Ectodermal cell (in vitro differentiated cells): ENCODE data around the gene ARHGAP12.

ENCODE experiments used
- H3K27ac ChIP-seq: 2 replicates; pipeline ENCODE4 v1.7.0; 2013; ENCODE audit warnings: mild to moderate bottlenecking, low read depth, low read length; ENCODE audit not compliant: insufficient read depth, poor library complexity, severe bottlenecking
- H3K27me3 ChIP-seq: 2 replicates; pipeline ENCODE4 v1.7.0; 2013; ENCODE audit warnings: mild to moderate bottlenecking, low read length; ENCODE audit not compliant: insufficient read depth, control insufficient read depth, poor library complexity, severe bottlenecking
- H3K36me3 ChIP-seq: one replicate; pipeline ENCODE4 v1.7.0; 2013; ENCODE audit warnings: low read length; ENCODE audit not compliant: control insufficient read depth, insufficient read depth
- H3K4me1 ChIP-seq: one replicate; pipeline ENCODE4 v1.7.0; 2013; ENCODE audit warnings: low read length; ENCODE audit not compliant: control insufficient read depth, insufficient read depth
- H3K4me3 ChIP-seq: 2 replicates; pipeline ENCODE4 v1.7.0; 2013; ENCODE audit warnings: low read depth, low read length, control low read depth; ENCODE audit not compliant: insufficient read depth
- H3K9me3 ChIP-seq: 2 replicates; pipeline ENCODE4 v1.7.0; 2013; ENCODE audit warnings: mild to moderate bottlenecking, low read length, moderate library complexity; ENCODE audit not compliant: control insufficient read depth
- WGBS, 2 experiments: methylation state at CpG; one replicate each; pipeline ENCODE4 v1.1.7; 2013; ENCODE audit warnings: missing lambda C conversion rate in 2 of 2; 5-methylcytosine and 5-hydroxymethylcytosine counted together

ARHGAP12 gene

GRCh38 chr10:31886885-31887284 lies 41.7 kb downstream of the ARHGAP12 start:
- H3K27ac ChIP-seq, result no peak overlapping the region
- H3K27me3 ChIP-seq, result no peaks in the 10 kb centered on the region
- H3K36me3 ChIP-seq, result no peaks in the 10 kb centered on the region
- no peaks in the 10 kb centered on the region for H3K9me3 ChIP-seq
- 95 to 97% methylated on average over 1 of the region's 1 CpG for WGBS, 2 experiments
- H3K4me1 ChIP-seq, result no peaks in the 10 kb centered on the region
- no peak overlapping the region for H3K4me3 ChIP-seq

- H3K4me3 ChIP-seq, result no peak overlapping the region
- no peaks in the 10 kb centered on the region for H3K9me3 ChIP-seq
- H3K27ac ChIP-seq, result no peak overlapping the region
- no peaks in the 10 kb centered on the region for H3K27me3 ChIP-seq
- H3K4me1 ChIP-seq, result no peaks in the 10 kb centered on the region
- no peaks in the 10 kb centered on the region for H3K36me3 ChIP-seq
Observed at GRCh38 chr10:31885971-31886370, 42.7 kb downstream of the ARHGAP12 start.

DNA sequence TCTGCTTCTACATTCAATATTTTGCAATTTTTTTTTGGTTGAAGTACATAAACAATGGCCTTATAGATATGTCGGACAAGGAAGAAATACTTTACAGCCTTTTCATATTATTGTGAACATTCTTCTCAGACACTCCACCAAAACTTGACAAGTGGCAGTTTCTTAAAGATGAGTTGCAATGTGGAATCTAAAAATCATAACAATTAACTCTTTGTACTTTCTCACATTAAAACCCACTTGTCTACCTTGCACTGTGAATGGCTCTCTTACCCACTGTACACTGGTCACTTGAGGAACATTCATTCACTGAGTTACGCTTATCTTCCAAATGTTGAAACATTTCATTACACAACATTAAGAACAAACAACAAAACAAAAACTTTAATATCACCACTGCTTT lies 44.2 kb downstream of the ARHGAP12 start:
- H3K27ac ChIP-seq, result no peak overlapping the region
- WGBS, 2 experiments, result 98 to 100% methylated on average over 1 of the region's 2 CpGs
- H3K4me3 ChIP-seq, result no peak overlapping the region
- H3K27me3 ChIP-seq, result no peaks in the 10 kb centered on the region
- H3K4me1 ChIP-seq, result no peaks in the 10 kb centered on the region
- H3K9me3 ChIP-seq, result no peaks in the 10 kb centered on the region
- H3K36me3 ChIP-seq, result no peaks in the 10 kb centered on the region

- 97% methylated on average over 3 of the region's 3 CpGs for WGBS, 2 experiments
- Histone ChIP-seq H3K27ac (no peak overlapping the region), H3K4me1 (no peaks in the 10 kb centered on the region)
Observed at GRCh38 chr10:31883397-31883796, 45.2 kb downstream of the ARHGAP12 start.

DNA sequence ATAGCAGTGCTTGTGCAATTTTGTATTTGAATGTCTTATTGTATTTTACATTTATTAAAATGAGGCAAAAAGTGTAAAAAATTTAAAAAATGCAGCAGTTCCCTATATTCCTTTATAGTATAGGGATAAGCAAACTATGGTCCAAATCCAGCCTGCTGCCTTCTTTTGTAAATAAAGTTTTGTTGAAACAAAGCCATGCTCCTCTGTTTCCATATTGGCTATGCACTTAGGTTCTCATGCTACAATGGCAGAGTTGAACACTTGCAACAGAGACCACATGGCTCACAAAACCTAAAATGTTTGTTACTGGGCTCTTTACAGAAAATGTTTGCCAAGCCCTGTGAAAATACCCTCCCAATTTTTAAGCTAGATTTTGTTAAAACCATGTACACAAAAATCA lies 50.1 kb downstream of the ARHGAP12 start:
- H3K36me3 ChIP-seq, result no peaks in the 10 kb centered on the region
- no peak overlapping the region for H3K4me3 ChIP-seq
- H3K4me1 ChIP-seq, result no peaks in the 10 kb centered on the region
- no peaks in the 10 kb centered on the region for H3K9me3 ChIP-seq
- no peaks in the 10 kb centered on the region for H3K27me3 ChIP-seq
- no peak overlapping the region for H3K27ac ChIP-seq

More at GRCh38 chr10:31883397-31883796, 45.2 kb downstream of the ARHGAP12 start:
- Histone ChIP-seq H3K27me3 (no peaks in the 10 kb centered on the region), H3K4me3 (no peak overlapping the region), H3K36me3 (no peaks in the 10 kb centered on the region), H3K9me3 (no peaks in the 10 kb centered on the region)

DNA sequence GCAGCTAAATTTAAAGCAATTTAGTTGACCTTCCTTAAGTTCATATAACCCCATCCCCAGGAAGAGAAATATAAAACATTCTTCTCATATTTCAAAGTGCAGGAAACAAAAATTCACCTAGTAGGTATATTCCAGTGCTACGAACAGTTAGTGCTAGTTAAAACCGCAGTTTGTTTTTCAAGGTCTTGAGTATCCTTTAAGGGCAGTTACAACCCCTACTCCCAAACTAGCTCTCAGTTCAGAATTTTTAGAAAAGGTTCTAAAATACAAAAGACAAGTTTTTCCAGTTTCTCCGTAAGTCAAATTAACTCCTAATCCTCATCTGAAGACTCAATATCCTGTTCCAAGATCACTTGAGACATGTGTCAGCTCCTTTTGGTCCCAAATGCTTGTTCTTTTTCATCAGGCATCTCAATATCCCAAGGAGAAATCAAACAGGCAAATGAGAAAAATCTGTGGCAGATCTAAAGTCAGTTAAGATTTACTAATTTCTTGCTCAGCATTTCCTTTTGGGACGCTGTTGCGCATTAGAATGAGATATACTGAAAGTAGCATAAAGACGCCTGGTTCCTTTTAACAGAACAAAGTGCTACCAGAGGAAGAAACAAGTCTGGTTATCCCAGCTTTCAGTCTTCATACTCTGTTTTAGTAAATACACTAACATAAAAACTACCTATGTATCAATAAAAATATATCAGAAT lies 51.8 kb downstream of the ARHGAP12 start:
- Histone ChIP-seq H3K36me3 (no peaks in the 10 kb centered on the region), H3K4me1 (no peaks in the 10 kb centered on the region), H3K27ac (no peak overlapping the region), H3K4me3 (no peak overlapping the region), H3K27me3 (no peaks in the 10 kb centered on the region), H3K9me3 (no peaks in the 10 kb centered on the region)
- 96 to 97% methylated on average over 6 of the region's 6 CpGs for WGBS, 2 experiments

DNA sequence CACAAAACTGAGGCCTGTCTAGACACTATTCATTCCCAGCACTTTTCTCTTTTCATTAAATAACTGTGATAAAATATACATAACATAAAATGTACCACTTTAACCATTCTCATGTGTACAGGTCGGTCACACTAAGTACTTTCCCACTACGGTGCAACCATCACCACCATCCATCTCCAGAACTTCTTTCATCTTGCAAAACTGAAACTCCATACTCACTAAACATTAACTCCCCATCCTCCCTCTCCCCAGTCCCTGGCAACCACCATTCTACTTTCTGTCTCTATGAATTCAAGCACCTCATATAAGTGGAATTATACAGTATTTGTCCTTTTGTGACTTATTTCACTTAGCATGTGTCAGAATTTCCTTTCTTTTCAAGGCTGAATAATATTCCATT lies 53.0 kb downstream of the ARHGAP12 start:
- Histone ChIP-seq H3K4me1 (no peaks in the 10 kb centered on the region), H3K9me3 (no peaks in the 10 kb centered on the region), H3K27ac (no peak overlapping the region), H3K27me3 (no peaks in the 10 kb centered on the region), H3K36me3 (no peaks in the 10 kb centered on the region), H3K4me3 (no peak overlapping the region)
- 93% methylated on average over 2 of the region's 2 CpGs for WGBS, 2 experiments

- no peaks in the 10 kb centered on the region for H3K36me3 ChIP-seq
- no peaks in the 10 kb centered on the region for H3K27me3 ChIP-seq
- H3K4me1 ChIP-seq, result no peaks in the 10 kb centered on the region
- H3K9me3 ChIP-seq, result no peaks in the 10 kb centered on the region
- H3K4me3 ChIP-seq, result no peak overlapping the region
- WGBS, 2 experiments, result 100% methylated on average over 1 of the region's 1 CpG
- H3K27ac ChIP-seq, result no peak overlapping the region
Observed at GRCh38 chr10:31873724-31874123, 54.9 kb downstream of the ARHGAP12 start.

DNA sequence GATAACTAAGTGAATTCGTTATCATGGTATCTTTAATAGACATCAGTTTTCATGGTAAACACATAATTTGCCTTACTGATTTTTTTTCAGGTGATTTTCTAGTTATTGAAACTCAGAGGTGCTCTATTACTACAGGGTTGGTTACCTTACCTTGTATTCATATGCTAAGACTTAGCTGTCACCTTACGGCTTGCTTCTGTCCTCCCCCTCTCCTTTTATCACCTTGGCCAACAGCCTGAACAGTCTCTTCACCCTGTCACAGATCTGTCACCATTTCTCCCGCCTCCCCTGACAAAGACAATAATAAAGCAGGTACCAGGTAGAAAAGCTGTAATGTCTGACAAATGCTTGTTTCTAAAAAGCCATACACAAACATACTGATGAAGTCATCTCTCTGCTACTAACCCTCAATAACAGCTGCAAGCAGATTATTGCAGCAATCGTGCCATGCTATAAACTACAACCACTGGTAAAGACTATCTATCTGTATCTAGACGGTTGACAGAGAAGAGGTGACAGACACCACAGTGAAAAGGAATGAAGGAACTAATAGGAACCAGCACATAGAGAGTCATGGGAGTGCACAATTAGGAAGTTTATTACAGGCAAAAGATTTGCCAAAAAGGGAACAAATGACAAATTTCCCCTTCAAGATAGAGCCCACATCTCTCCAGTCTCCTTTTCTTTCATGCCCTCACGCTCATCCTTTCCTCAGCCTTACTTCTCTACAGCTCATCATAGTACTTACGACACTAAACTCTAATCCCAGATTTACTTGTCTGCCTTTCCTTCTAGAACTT lies 57.2 kb downstream of the ARHGAP12 start:
- Histone ChIP-seq H3K4me3 (no peak overlapping the region), H3K27ac (no peak overlapping the region)

DNA sequence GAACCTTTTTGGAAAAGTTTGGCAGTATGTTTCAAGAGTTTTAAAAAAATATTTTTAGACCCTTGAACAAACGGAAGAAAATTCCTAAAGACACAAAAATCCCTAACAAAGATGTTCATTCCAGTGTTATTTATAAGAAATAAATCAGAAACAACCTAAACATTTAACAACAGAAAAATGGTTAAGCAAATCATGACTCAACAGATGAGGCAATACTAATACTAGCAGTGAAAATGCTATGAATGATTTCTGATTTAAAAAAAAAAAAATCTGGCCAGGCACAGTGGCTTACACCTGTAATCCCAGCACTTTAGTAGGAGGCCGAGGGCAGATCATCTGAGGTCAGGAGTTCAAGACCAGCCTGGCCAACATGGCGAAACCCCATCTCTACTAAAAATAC lies 61.0 kb downstream of the ARHGAP12 start:
- 94% methylated on average over 3 of the region's 3 CpGs for WGBS, 2 experiments
- no peaks in the 10 kb centered on the region for H3K9me3 ChIP-seq
- H3K4me3 ChIP-seq, result no peak overlapping the region
- H3K36me3 ChIP-seq, result no peaks in the 10 kb centered on the region
- no peak overlapping the region for H3K27ac ChIP-seq
- no peaks in the 10 kb centered on the region for H3K27me3 ChIP-seq
- no peaks in the 10 kb centered on the region for H3K4me1 ChIP-seq

More for the DNA sequence above, 57.2 kb downstream of the ARHGAP12 start:
- H3K36me3 ChIP-seq, result no peaks in the 10 kb centered on the region
- H3K4me1 ChIP-seq, result no peaks in the 10 kb centered on the region
- H3K27me3 ChIP-seq, result no peaks in the 10 kb centered on the region
- no peaks in the 10 kb centered on the region for H3K9me3 ChIP-seq
- 78 to 87% methylated on average over 6 to 7 of the region's 7 CpGs for WGBS, 2 experiments
